HepG2 (cell line): ENCODE data around the gene RHBDD2. TPM values are rescaled to one million over a fixed set of nuclear protein-coding genes. Genes with fewer than 3 reads are reported as not detected.

Experiments used
- ATAC-seq: fragments of 200-7000 bp; cut with Tn5 transposase; 3 replicates; pipeline ENCODE4 v1.9.1; 2020; ENCODE audit warnings: mild to moderate bottlenecking, moderate library complexity
- BruUV-seq: library from RNA; stranded (reverse); fragments of 400-500 nt; replicated peaks from 2 replicates; lab custom pipeline; 2021; lab: Mats Ljungman, UMichigan
- CTCF ChIA-PET: fragments of 300-600 bp; formaldehyde crosslinking; extraction: SDS; loops from one replicate; lab custom pipeline; 2021; ENCODE audit warnings: low total read pairs, inconsistent platforms, low intra/inter-chr PET ratio; lab: Yijun Ruan, JAX
- POLR2A ChIA-PET: fragments of 350-600 bp; sonication (Branson Sonifier 250); formaldehyde crosslinking; loops from one replicate; lab custom pipeline; 2020; ENCODE audit warnings: antibody characterized with exemption, inconsistent platforms; lab: Yijun Ruan, JAX
- DNase-seq: peaks from one replicate; pipeline ENCODE4 v3.0.0-alpha.2; 2015; ENCODE audit warnings: low spot score
- FAIRE-seq: peaks from 3 replicates; lab custom pipeline; 2011; peaks lifted over from hg19 to GRCh38; lab: Jason Lieb, UNC
- H2AFZ ChIP-seq: one replicate; pipeline ENCODE4 v1.6.1; 2011; ENCODE audit warnings: low read length, inconsistent platforms
- H3K27ac ChIP-seq: fragments of 300-600 bp; 3 replicates; pipeline ENCODE4 v1.8.0; 2011; ENCODE audit warnings: mixed run types, mild to moderate bottlenecking, mixed read lengths, low read length, inconsistent platforms; ENCODE audit not compliant: insufficient read depth; ENCODE audit errors: extremely low read length
- H3K27me3 ChIP-seq, 2 experiments: fragments of 200-600 bp in 1 of 2; 2 replicates in 1 of 2; 3 replicates in 1 of 2; pipeline versions ENCODE4 v1.6.0 to v1.8.0; 2011; ENCODE audit warnings: low read length in 2 of 2, mild to moderate bottlenecking in 2 of 2, moderate library complexity in 2 of 2, inconsistent platforms in 1 of 2; ENCODE audit not compliant: insufficient read depth in 2 of 2, control insufficient read depth in 1 of 2
- H3K36me3 ChIP-seq, 2 experiments: fragments of 200-600 bp in 1 of 2; replicated peaks in 1 of 2; 2 replicates in 1 of 2; 3 replicates in 1 of 2; pipeline versions ENCODE4 v1.5.1 to v1.8.0; 2011; ENCODE audit warnings: low read length in 2 of 2, inconsistent platforms in 1 of 2; ENCODE audit not compliant: insufficient read depth in 2 of 2, control insufficient read depth in 1 of 2
- H3K4me1 ChIP-seq: 2 replicates; pipeline ENCODE4 v1.5.1; 2012; ENCODE audit warnings: low read length, inconsistent platforms; ENCODE audit not compliant: insufficient read depth
- H3K4me2 ChIP-seq: 2 replicates; pipeline ENCODE4 v1.6.0; 2011; ENCODE audit warnings: low read depth, low read length, inconsistent platforms
- H3K4me3 ChIP-seq, 3 experiments: fragments of 200-600 bp in 1 of 3; sonication (generic), shearing (Covaris generic) in 1 of 3; replicated peaks in 1 of 3; 2 replicates each; pipeline ENCODE4 v1.5.1; 2011 to 2016; ENCODE audit warnings: low read length in 3 of 3, inconsistent platforms in 2 of 3, low read depth in 2 of 3, mild to moderate bottlenecking in 2 of 3, control low read depth in 1 of 3, mixed read lengths in 1 of 3; ENCODE audit not compliant: insufficient read depth in 1 of 3
- H3K79me2 ChIP-seq: one replicate; pipeline ENCODE4 v1.6.1; 2011; ENCODE audit warnings: low read length, inconsistent platforms; ENCODE audit not compliant: insufficient read depth
- H3K9ac ChIP-seq: 2 replicates; pipeline ENCODE4 v1.6.0; 2011; ENCODE audit warnings: mild to moderate bottlenecking, low read depth, low read length, inconsistent platforms; ENCODE audit not compliant: insufficient read depth
- H3K9me3 ChIP-seq: 2 replicates; pipeline ENCODE4 v1.5.1; 2012; ENCODE audit warnings: mild to moderate bottlenecking, low read length
- H4K20me1 ChIP-seq: 2 replicates; pipeline ENCODE4 v1.6.0; 2011; ENCODE audit warnings: inconsistent platforms, mild to moderate bottlenecking, low read length, moderate library complexity; ENCODE audit not compliant: insufficient read depth
- ATF7-NPFF ChIP-seq: sonication (generic); formaldehyde crosslinking; IDR thresholded peaks from 2 replicates; pipeline ENCODE4 v1.8.1; 2023; ENCODE audit warnings: mild to moderate bottlenecking, low read depth, missing genetic modification reagents, moderate library complexity
- CEBPG ChIP-seq: IDR thresholded peaks from 2 replicates; pipeline ENCODE4 v1.6.1; 2016
- EP300 ChIP-seq, 3 experiments: sonication (generic) in 1 of 3; formaldehyde crosslinking in 1 of 3; IDR thresholded peaks; 2 replicates each; pipeline versions ENCODE4 v1.5.1 to v1.6.1; 2011 to 2020; ENCODE audit warnings: low read depth in 2 of 3, low read length in 2 of 3, borderline replicate concordance in 1 of 3, improper control_type of control experiment in 1 of 3, mild to moderate bottlenecking in 1 of 3, missing genetic modification reagents in 1 of 3, moderate library complexity in 1 of 3
- KAT8 ChIP-seq: IDR thresholded peaks from 2 replicates; pipeline ENCODE4 v1.6.1; 2016; ENCODE audit warnings: missing genetic modification reagents, missing compliant biosample characterization
- KDM1A ChIP-seq: IDR thresholded peaks from 2 replicates; pipeline ENCODE4 v1.6.1; 2016; ENCODE audit warnings: missing compliant biosample characterization
- MAFG ChIP-seq: sonication (generic); formaldehyde crosslinking; IDR thresholded peaks from 2 replicates; pipeline ENCODE4 v1.5.1; 2020; ENCODE audit warnings: mild to moderate bottlenecking, missing genetic modification reagents
- NFE2 ChIP-seq: sonication (generic); formaldehyde crosslinking; IDR thresholded peaks from 2 replicates; pipeline ENCODE4 v1.4.0; 2020; ENCODE audit warnings: missing genetic modification reagents
- NFE2L1 ChIP-seq: sonication (generic); formaldehyde crosslinking; IDR thresholded peaks from 2 replicates; pipeline ENCODE4 v1.4.0; 2020; ENCODE audit warnings: missing genetic modification reagents, mild to moderate bottlenecking, borderline replicate concordance
- NR2C2 ChIP-seq: sonication (generic); formaldehyde crosslinking; IDR thresholded peaks from 2 replicates; pipeline ENCODE4 v1.4.0; 2020; ENCODE audit warnings: missing genetic modification reagents, mild to moderate bottlenecking, moderate library complexity, borderline replicate concordance
- ZNF121 ChIP-seq: sonication (generic); formaldehyde crosslinking; IDR thresholded peaks from 2 replicates; pipeline ENCODE4 v1.5.0; 2020; ENCODE audit warnings: mild to moderate bottlenecking, missing genetic modification reagents
- ZNF570 ChIP-seq: sonication (generic); formaldehyde crosslinking; IDR thresholded peaks from 2 replicates; pipeline ENCODE4 v1.4.0; 2020; ENCODE audit warnings: mild to moderate bottlenecking, missing genetic modification reagents, borderline replicate concordance
- WGBS: methylation state at CpG from one replicate; pipeline ENCODE4 v1.1.6; 2017; ENCODE audit warnings: low lambda C conversion rate; 5-methylcytosine and 5-hydroxymethylcytosine counted together
- in situ Hi-C: cut with HindIII; loops from 2 replicates; pipeline ENCODE4 v1.10.0; 2017; ENCODE audit warnings: low pct_unique_long_range_greater_than_20kb; ENCODE audit not compliant: extremely low pct_ligation_motif_present
- intact Hi-C: fragments of 100-400 bp; cut with micrococcal nuclease; formaldehyde crosslinking; loops from one replicate; pipeline ENCODE4 v1.10.0; 2022; ENCODE audit not compliant: unreplicated experiment
- polyA plus RNA-seq, 8 experiments: library from polyadenylated mRNA; depleted of rRNA in 3 of 8; stranded (reverse) in 7 of 8; unstranded in 1 of 8; fragments of >200 nt; fragmentation: Illumina TruSeq in 4 of 8; extraction: Trizol in 4 of 8; gene quantifications; 2 replicates each; pipeline versions ENCODE4 v1.2.1 to v1.2.3, GENCODE V29; 2011 to 2016; ENCODE audit warnings: low read depth in 4 of 8, missing spikeins in 1 of 8, mixed read lengths in 1 of 8; ENCODE audit not compliant: insufficient read depth in 1 of 8
- total RNA-seq, 5 experiments: library from RNA; depleted of rRNA; stranded (reverse); fragments of >200 nt; fragmentation: Illumina TruSeq; extraction: Trizol; gene quantifications; 2 replicates each; pipeline ENCODE4 v1.2.3, GENCODE V29; 2016; ENCODE audit warnings: low read depth in 1 of 5
- TF ChIP-seq, protein P1 (sequence below): sonication (generic); formaldehyde crosslinking; IDR thresholded peaks from 2 replicates; pipeline ENCODE4 v1.5.1; 2020; ENCODE audit warnings: mild to moderate bottlenecking, missing genetic modification reagents, moderate library complexity
- TF ChIP-seq, protein P2 (sequence below): sonication (generic); formaldehyde crosslinking; IDR thresholded peaks from 2 replicates; pipeline ENCODE4 v1.4.0; 2020; ENCODE audit warnings: missing genetic modification reagents, mild to moderate bottlenecking, borderline replicate concordance

Gene RHBDD2
- total and polyA plus RNA-seq, 2 of the 13 experiments (the other 11 are each of a cell fraction or from before 2014, with no cell fraction given), result 23.1 to 26.4 TPM

DNA sequence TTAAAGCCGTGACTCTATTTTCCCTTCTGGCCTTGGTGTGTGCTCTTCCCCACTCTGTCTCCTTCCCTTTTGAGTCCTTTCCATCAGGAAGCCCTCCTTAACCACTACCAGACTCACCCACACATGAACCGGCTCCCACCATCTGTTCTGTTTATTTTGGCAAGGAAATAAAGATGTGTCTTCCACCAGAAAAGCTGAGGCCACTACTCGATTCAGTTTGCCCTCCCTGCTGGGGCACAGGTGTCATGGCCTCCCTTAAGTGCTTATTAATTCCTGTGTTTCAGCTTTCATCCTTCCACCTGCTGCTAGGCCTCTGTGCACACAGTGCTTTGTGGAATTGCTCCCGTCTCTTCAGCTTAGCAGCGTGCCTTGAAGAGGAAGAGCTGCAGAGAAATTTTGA, 52.8 kb downstream of the RHBDD2 start (continued):
- TF ChIP-seq ATF7-NPFF (CRISPR knock-in tag), result no peak
- TF ChIP-seq KAT8 (CRISPR knock-in tag), result no peak

DNA sequence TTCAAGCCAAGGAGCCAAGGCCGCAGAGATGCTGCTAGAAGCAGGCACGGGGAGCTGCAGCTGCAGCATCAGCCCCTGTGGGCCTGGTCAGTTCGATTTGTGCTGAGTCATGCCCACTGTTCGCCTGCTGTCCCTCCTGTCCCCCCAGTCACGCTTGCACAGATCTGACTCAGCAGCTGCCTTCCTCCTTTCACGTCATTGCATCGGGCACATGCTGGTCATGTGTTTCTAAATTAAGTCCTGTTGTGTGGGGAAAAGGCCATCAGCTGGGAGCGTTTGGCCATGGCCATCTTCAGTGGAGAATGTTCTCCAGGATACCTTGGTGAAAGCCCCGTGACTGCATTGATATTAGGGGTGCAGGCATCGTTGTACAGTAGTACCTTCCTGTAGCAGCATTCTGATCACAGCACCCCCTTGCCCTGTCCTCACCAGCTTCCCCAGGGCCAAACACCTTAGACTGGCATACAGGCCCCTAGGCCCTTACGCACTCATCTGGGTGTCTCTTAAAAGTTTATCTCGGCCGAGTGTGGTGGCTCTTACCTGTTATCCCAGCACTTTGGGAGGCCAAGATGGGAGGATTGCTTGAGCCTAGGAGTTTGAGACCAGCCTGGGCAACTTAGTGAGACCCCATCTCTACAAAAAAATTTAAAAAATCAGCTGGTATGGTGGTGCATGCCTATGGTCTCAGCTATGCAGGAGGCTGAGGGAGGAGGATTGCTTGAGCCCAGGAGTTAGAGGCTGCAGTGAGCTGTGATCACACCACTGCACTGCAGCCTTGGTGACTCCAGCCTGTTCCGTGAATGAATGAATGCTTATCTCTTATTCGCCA, 59.3 kb downstream of the RHBDD2 start:
- ATAC-seq (no peak), FAIRE-seq (no peak), DNase-seq (no peak)
- Histone ChIP-seq H3K27ac (peak overlapping the region; percentile 42), H2AFZ (no peak overlapping the region), H3K4me1 (peaks cover 51% of the 10 kb centered on the region), H3K79me2 (peaks cover 94% of the 10 kb centered on the region), H3K4me2 (no peak overlapping the region), H3K27me3 (no peaks in the 10 kb centered on the region), H3K4me3 (no peak overlapping the region), H3K36me3 (peaks cover 11 to 33% of the 10 kb centered on the region in 2 experiments; a peak in 4 of 5 replicates), H3K9me3 (no peaks in the 10 kb centered on the region), H4K20me1 (peaks cover 76% of the 10 kb centered on the region), H3K9ac (no peak overlapping the region)
- CTCF ChIA-PET, result no interaction called here
- POLR2A ChIA-PET, result interaction anchor here (1.1 to 2.5 kb wide), 4 partner anchors 11 to 55 kb away, joined by 3 to 6 read pairs (median 5); no protein-coding TSS in a partner anchor
- intact Hi-C loops (no loop called here), in situ Hi-C loops (no loop called here)
- BruUV-seq, result no TSS peak
- 91% methylated on average over 13 of the region's 15 CpGs for WGBS
- peak; percentile 51 for TF ChIP-seq NR2C2 (CRISPR knock-in tag)
- no peak for TF ChIP-seq ZNF570 (CRISPR knock-in tag)
- TF ChIP-seq MAFG (CRISPR knock-in tag), result peak; percentile 85
- TF ChIP-seq EP300 (IDR thresholded peaks at IDR 0.05; ENCODE audit: low read depth in 2 of 2, low read length in 2 of 2), result no peak
- peak; percentile 77 for TF ChIP-seq EP300 (CRISPR knock-in tag; IDR thresholded peaks at IDR 0.05; ENCODE audit: borderline replicate concordance)
- TF ChIP-seq NFE2 (CRISPR knock-in tag), result peak; percentile 77; the same call in 1 of the 2 replicates
- TF ChIP-seq, protein P1, sequence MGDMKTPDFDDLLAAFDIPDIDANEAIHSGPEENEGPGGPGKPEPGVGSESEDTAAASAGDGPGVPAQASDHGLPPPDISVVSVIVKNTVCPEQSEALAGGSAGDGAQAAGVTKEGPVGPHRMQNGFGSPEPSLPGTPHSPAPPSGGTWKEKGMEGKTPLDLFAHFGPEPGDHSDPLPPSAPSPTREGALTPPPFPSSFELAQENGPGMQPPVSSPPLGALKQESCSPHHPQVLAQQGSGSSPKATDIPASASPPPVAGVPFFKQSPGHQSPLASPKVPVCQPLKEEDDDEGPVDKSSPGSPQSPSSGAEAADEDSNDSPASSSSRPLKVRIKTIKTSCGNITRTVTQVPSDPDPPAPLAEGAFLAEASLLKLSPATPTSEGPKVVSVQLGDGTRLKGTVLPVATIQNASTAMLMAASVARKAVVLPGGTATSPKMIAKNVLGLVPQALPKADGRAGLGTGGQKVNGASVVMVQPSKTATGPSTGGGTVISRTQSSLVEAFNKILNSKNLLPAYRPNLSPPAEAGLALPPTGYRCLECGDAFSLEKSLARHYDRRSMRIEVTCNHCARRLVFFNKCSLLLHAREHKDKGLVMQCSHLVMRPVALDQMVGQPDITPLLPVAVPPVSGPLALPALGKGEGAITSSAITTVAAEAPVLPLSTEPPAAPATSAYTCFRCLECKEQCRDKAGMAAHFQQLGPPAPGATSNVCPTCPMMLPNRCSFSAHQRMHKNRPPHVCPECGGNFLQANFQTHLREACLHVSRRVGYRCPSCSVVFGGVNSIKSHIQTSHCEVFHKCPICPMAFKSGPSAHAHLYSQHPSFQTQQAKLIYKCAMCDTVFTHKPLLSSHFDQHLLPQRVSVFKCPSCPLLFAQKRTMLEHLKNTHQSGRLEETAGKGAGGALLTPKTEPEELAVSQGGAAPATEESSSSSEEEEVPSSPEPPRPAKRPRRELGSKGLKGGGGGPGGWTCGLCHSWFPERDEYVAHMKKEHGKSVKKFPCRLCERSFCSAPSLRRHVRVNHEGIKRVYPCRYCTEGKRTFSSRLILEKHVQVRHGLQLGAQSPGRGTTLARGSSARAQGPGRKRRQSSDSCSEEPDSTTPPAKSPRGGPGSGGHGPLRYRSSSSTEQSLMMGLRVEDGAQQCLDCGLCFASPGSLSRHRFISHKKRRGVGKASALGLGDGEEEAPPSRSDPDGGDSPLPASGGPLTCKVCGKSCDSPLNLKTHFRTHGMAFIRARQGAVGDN, result peak; percentile 52
- TF ChIP-seq, protein P2, sequence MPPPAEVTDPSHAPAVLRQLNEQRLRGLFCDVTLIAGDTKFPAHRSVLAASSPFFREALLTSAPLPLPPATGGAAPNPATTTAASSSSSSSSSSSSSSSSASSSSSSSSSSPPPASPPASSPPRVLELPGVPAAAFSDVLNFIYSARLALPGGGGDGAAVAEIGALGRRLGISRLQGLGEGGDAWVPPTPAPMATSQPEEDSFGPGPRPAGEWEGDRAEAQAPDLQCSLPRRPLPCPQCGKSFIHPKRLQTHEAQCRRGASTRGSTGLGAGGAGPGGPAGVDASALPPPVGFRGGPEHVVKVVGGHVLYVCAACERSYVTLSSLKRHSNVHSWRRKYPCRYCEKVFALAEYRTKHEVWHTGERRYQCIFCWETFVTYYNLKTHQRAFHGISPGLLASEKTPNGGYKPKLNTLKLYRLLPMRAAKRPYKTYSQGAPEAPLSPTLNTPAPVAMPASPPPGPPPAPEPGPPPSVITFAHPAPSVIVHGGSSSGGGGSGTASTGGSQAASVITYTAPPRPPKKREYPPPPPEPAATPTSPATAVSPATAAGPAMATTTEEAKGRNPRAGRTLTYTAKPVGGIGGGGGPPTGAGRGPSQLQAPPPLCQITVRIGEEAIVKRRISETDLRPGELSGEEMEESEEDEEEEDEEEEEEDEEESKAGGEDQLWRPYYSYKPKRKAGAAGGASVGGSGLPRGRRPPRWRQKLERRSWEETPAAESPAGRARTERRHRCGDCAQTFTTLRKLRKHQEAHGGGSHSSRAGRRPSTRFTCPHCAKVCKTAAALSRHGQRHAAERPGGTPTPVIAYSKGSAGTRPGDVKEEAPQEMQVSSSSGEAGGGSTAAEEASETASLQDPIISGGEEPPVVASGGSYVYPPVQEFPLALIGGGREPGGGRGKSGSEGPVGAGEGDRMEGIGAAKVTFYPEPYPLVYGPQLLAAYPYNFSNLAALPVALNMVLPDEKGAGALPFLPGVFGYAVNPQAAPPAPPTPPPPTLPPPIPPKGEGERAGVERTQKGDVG (CRISPR knock-in tag), result 0 out of 2 replicates have a peak, but pooled peaks have one; percentile 63
- TF ChIP-seq ZNF121 (CRISPR knock-in tag), result peak; percentile 82
- TF ChIP-seq KDM1A (CRISPR knock-in tag), result no peak
- TF ChIP-seq CEBPG, result peak; percentile 47; the same call in 1 of the 2 replicates
- peak; percentile 34; the same call in 1 of the 2 replicates for TF ChIP-seq NFE2L1 (CRISPR knock-in tag)
